Tibial nerve (tissue), 4 donors: ENCODE data around the gene MAPKAPK2. TPM values are rescaled to one million over a fixed set of nuclear protein-coding genes. Genes with fewer than 3 reads are reported as not detected.

Experiments used
- DNase-seq, 2 donors: peaks; one replicate each; pipeline ENCODE4 v3.0.0-alpha.2; 2019; ENCODE audit warnings: low spot score in 2 of 2
- H3K27ac ChIP-seq, 4 donors: fragments of 200-600 bp; sonication (generic) in 3 of 4; one replicate each; pipeline ENCODE4 v1.5.1; 2017 to 2019; ENCODE audit warnings: mild to moderate bottlenecking in 1 of 4
- H3K27me3 ChIP-seq, 2 donors: fragments of 200-600 bp; sonication (generic) in 1 of 2; one replicate each; pipeline versions ENCODE4 v1.5.1 to v1.6.0; 2017 to 2019
- H3K36me3 ChIP-seq, 3 donors: fragments of 200-600 bp; sonication (generic); one replicate each; pipeline ENCODE4 v1.5.1; 2018 to 2019
- H3K4me1 ChIP-seq, 4 donors: fragments of 200-600 bp; sonication (generic) in 3 of 4; one replicate each; pipeline ENCODE4 v1.5.1; 2017 to 2019
- H3K4me3 ChIP-seq, 4 donors: fragments of 200-600 bp; sonication (generic) in 3 of 4; one replicate each; pipeline ENCODE4 v1.5.1; 2017 to 2019; ENCODE audit warnings: mild to moderate bottlenecking in 1 of 4, moderate library complexity in 1 of 4
- H3K9me3 ChIP-seq, 4 donors: fragments of 200-600 bp; sonication (generic) in 3 of 4; one replicate each; pipeline ENCODE4 v1.5.1; 2017 to 2019
- CTCF ChIP-seq, 5 experiments: fragments of 200-600 bp in 3 of 5; fragments of 450-650 bp in 2 of 5; sonication (generic) in 3 of 5; IDR thresholded peaks; one replicate each; pipeline ENCODE4 v1.5.1; 2016 to 2019; ENCODE audit warnings: antibody characterized with exemption in 5 of 5, mild to moderate bottlenecking in 3 of 5, moderate library complexity in 2 of 5
- EP300 ChIP-seq, 2 donors: sonication (generic); formaldehyde crosslinking; IDR thresholded peaks; one replicate each; pipeline ENCODE4 v1.6.1; 2017; ENCODE audit warnings: antibody characterized with exemption in 2 of 2, mild to moderate bottlenecking in 1 of 2
- POLR2A ChIP-seq, 2 donors: fragments of 450-650 bp; IDR thresholded peaks; one replicate each; pipeline ENCODE4 v1.6.1; 2017; ENCODE audit warnings: antibody characterized with exemption in 2 of 2, mild to moderate bottlenecking in 2 of 2, moderate library complexity in 2 of 2
- WGBS, 2 donors: methylation state at CpG; one replicate each; pipeline ENCODE4 v1.1.5; 2018; 5-methylcytosine and 5-hydroxymethylcytosine counted together
- total RNA-seq, 4 donors: library from RNA; depleted of rRNA; stranded (reverse); fragments of >200 nt; gene quantifications; one replicate each; pipeline ENCODE4 v1.1.0, GENCODE V29; 2016

The MAPKAPK2 gene
- total RNA-seq, 4 donors from 2014 or later, result 30.6 to 49.5 (median 38.2) TPM

DNA sequence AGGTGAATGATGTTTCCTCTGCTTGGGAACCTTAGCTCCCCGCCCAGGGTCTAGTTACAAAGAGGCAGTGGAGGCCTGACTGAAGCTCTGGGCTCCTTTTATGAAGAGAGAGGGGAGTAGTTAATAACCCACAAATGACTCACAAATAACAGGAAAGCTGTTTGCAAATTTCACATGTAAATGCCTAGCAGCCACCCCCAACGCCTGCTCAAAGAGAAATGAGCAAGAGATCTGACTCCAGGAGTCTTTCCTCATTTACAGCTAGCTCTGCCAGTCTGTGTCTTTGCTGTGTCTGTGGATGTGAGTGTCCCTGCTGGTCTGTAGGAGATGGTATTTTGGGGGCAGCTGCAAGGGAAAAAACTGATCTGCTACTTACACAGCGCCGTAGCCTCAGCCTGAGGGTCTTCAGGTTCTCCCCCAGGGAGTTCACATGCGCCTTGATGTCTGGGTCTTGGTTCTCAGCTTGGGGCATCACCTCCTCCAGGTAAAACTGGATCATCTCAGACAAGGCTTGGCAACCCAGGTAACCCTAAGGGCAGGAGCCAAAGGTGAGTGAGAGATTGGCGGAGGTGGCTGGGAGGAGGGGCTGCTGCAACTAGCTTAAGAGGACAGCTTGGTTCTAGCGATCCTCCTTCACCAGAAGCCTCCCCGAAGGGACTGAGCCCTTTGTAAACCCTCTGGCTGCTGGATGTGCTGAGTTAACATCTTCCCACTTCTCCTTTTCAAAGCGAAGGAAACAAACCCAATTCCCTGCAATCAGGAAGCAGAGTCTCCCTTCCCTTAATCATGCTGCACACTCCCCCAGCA, 86.0 kb downstream of the MAPKAPK2 start, which contains the start of gene IL19:
TSS of gene IL19 (plus strand) at position 243 of the 807 bp plus-strand sequence. CDS start 65,890 bp downstream, outside the sequence.
- peak within 1 kb of the TSS in 2 of 4 donors; percentile 33 to 71 for H3K27ac ChIP-seq
- peak within 1 kb of the TSS in 1 of 4 donors; percentile 27 for H3K4me3 ChIP-seq
- H3K4me1 ChIP-seq, result peaks cover 0 to 18% (median 2%) of the 10 kb centered on the region in 4 donors
- H3K27me3 ChIP-seq, result peaks cover 0 to 11% of the 10 kb centered on the region in 2 donors
- TF ChIP-seq POLR2A (IDR thresholded peaks at IDR 0.05), result no peak
- no peak for TF ChIP-seq CTCF (IDR thresholded peaks at IDR 0.05)
- peak in 1 of 2 donors; percentile 54 for TF ChIP-seq EP300 (IDR thresholded peaks at IDR 0.05)
- 56 to 58% methylated on average over 9 of the region's 9 CpGs for WGBS, 2 donors
- H3K36me3 ChIP-seq, result no peaks in the 10 kb centered on the region
- DNase-seq, result peak in 1 of 2 donors; percentile 17
- no peaks in the 10 kb centered on the region for H3K9me3 ChIP-seq

GRCh38 chr1:206771338-206771692, 86.6 kb downstream of the MAPKAPK2 start:
- H3K27me3 ChIP-seq, result peaks cover 0 to 11% of the 10 kb centered on the region in 2 donors
- 54 to 55% methylated on average over 4 of the region's 4 CpGs for WGBS, 2 donors

GRCh38 chr1:206772243-206772937, 87.7 kb downstream of the MAPKAPK2 start, which contains the start of gene IL10:
Gene IL10, minus strand, starts transcription at chr1:206772494. Its CDS starts 59 bp downstream, at chr1:206772435.
- Histone ChIP-seq H3K4me3 (peak within 1 kb of the TSS in 1 of 4 donors; percentile 11), H3K27me3 (peaks cover 0 to 11% of the 10 kb centered on the region in 2 donors), H3K4me1 (peaks cover 0 to 18% (median 2%) of the 10 kb centered on the region in 4 donors), H3K27ac (peak within 1 kb of the TSS in 2 of 4 donors; percentile 62 to 64), H3K36me3 (no peaks in the 10 kb centered on the region), H3K9me3 (no peaks in the 10 kb centered on the region)
- DNase-seq, result peak in 1 of 2 donors; percentile 43
- 69 to 83% methylated on average over 8 of the region's 8 CpGs for WGBS, 2 donors
- TF ChIP-seq EP300 (IDR thresholded peaks at IDR 0.05), result peak in 1 of 2 donors; percentile 68
- TF ChIP-seq CTCF (IDR thresholded peaks at IDR 0.05), result no peak

More at GRCh38 chr1:206771338-206771692, 86.6 kb downstream of the MAPKAPK2 start:
- Histone ChIP-seq H3K4me1 (peaks cover 0 to 18% (median 2%) of the 10 kb centered on the region in 4 donors), H3K9me3 (no peaks in the 10 kb centered on the region), H3K36me3 (no peaks in the 10 kb centered on the region), H3K4me3 (peak overlapping the region in 1 of 4 donors; percentile 11), H3K27ac (peak overlapping the region in 2 of 4 donors; percentile 1 to 47)
- TF ChIP-seq EP300 (IDR thresholded peaks at IDR 0.05), result no peak
- no peak for TF ChIP-seq POLR2A (IDR thresholded peaks at IDR 0.05)
- TF ChIP-seq CTCF (IDR thresholded peaks at IDR 0.05), result no peak
- DNase-seq, result no peak

DNA sequence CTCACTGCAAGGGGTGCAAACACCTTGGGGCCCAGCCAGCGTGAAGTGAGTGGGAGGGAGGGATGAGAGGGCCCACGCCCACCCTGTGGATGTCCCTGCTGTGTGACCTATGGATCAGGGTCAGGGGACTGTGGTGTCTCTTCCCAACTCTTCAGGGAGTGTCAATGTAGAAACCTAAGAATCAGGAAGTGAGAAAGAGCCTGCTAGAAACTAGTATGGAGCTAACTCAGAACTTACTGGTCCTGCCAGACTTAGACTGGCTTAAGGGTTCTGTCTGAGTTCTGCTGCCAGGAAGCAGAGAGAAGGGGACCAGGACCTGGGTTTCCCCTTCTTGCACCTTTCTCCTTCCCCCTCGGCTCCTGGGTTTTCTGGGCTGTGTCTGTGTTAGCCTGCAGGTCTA, 89.4 kb downstream of the MAPKAPK2 start:
- H3K27ac ChIP-seq, result no peak overlapping the region
- 67 to 80% methylated on average over 2 to 3 of the region's 3 CpGs for WGBS, 2 donors
- peaks cover 0 to 11% of the 10 kb centered on the region in 2 donors for H3K27me3 ChIP-seq
- peaks cover 0 to 16% (median 2%) of the 10 kb centered on the region in 4 donors for H3K4me1 ChIP-seq
- DNase-seq, result no peak
- TF ChIP-seq POLR2A (IDR thresholded peaks at IDR 0.05) (no peak), EP300 (IDR thresholded peaks at IDR 0.05) (no peak), CTCF (IDR thresholded peaks at IDR 0.05) (no peak)
- H3K36me3 ChIP-seq, result no peaks in the 10 kb centered on the region
- H3K9me3 ChIP-seq, result no peaks in the 10 kb centered on the region
- H3K4me3 ChIP-seq, result no peak overlapping the region
